ENCODE measurements around the gene MVB12B.
A peak's percentile ranks its signal among the peaks of the same experiment; 100 is the strongest.

Gene MVB12B

GRCh38 chr9:126478216-126478981 is 151.8 kb downstream of the MVB12B start:
- no peak for DNase-seq

GRCh38 chr9:126479515-126479914 is 152.9 kb downstream of the MVB12B start:
- no peak for DNase-seq

- DNase-seq, result no peak
Observed at GRCh38 chr9:126480813-126481212, 154.2 kb downstream of the MVB12B start.

- no peak for DNase-seq
Observed at GRCh38 chr9:126481862-126482261, 155.2 kb downstream of the MVB12B start.

- DNase-seq, result no peak
Observed at GRCh38 chr9:126482361-126483044, 155.9 kb downstream of the MVB12B start.

- no peak for DNase-seq
Observed at GRCh38 chr9:126483468-126484073, 156.9 kb downstream of the MVB12B start.

- DNase-seq, result no peak
Observed at GRCh38 chr9:126485662-126486061, 159.0 kb downstream of the MVB12B start.

- DNase-seq, result no peak
Observed at GRCh38 chr9:126486276-126486675, 159.6 kb downstream of the MVB12B start.

- no peak for DNase-seq
Observed at GRCh38 chr9:126487856-126488255, 161.2 kb downstream of the MVB12B start.

GRCh38 chr9:126488310-126488709 is 161.7 kb downstream of the MVB12B start:
- DNase-seq, result no peak

- DNase-seq, result no peak
Observed at GRCh38 chr9:126488881-126489404, 162.3 kb downstream of the MVB12B start.

GRCh38 chr9:126489581-126490213 is 163.1 kb downstream of the MVB12B start:
- no peak for DNase-seq

- DNase-seq, result no peak
Observed at GRCh38 chr9:126490214-126490631, 163.6 kb downstream of the MVB12B start.

GRCh38 chr9:126490871-126491567 is 164.4 kb downstream of the MVB12B start:
- peak; percentile 43 for DNase-seq

GRCh38 chr9:126491568-126491879 is 164.9 kb downstream of the MVB12B start:
- DNase-seq, result no peak

- no peak for DNase-seq
Observed at GRCh38 chr9:126491949-126492348, 165.3 kb downstream of the MVB12B start.

- DNase-seq, result no peak
Observed at GRCh38 chr9:126494264-126494663, 167.6 kb downstream of the MVB12B start.

- DNase-seq, result no peak
Observed at GRCh38 chr9:126494746-126495145, 168.1 kb downstream of the MVB12B start.

- DNase-seq, result no peak
Observed at GRCh38 chr9:126495411-126496180, 169.0 kb downstream of the MVB12B start.

GRCh38 chr9:126496181-126496576 is 169.6 kb downstream of the MVB12B start:
- DNase-seq, result no peak

GRCh38 chr9:126496781-126497659 is 170.4 kb downstream of the MVB12B start:
- no peak for DNase-seq

Data from NCI-H1694 (cell line).